ENCODE data around the gene PSD4. TPM values are rescaled to one million over a fixed set of nuclear protein-coding genes. Genes with fewer than 3 reads are reported as not detected.

PSD4 gene
- total RNA-seq, 1 donor from 2014 or later, result 27.1 TPM

- Mint-ChIP-seq H3K36me3 (ENCODE audit: insufficient read depth) (no peaks in the 10 kb centered on the region), H3K27ac (no peak overlapping the region), H3K4me3 (ENCODE audit: low read depth) (no peak overlapping the region), H3K27me3 (no peaks in the 10 kb centered on the region), H3K9me3 (ENCODE audit: low read depth) (no peaks in the 10 kb centered on the region), H3K4me1 (ENCODE audit: low read depth) (peaks cover 13% of the 10 kb centered on the region)
- no peak for DNase-seq (ENCODE audit: low spot score, unreplicated experiment)
- no peak for TF ChIP-seq CTCF (IDR thresholded peaks at IDR 0.05; ENCODE audit: unreplicated experiment)
Measured at GRCh38 chr2:113180131-113180946, 6.6 kb downstream of the PSD4 start.

- H3K27me3 Mint-ChIP-seq, result no peaks in the 10 kb centered on the region
- no peaks in the 10 kb centered on the region for H3K36me3 Mint-ChIP-seq (ENCODE audit: insufficient read depth)
- DNase-seq (ENCODE audit: low spot score, unreplicated experiment), result no peak
- no peaks in the 10 kb centered on the region for H3K9me3 Mint-ChIP-seq (ENCODE audit: low read depth)
- peaks cover 13% of the 10 kb centered on the region for H3K4me1 Mint-ChIP-seq (ENCODE audit: low read depth)
- H3K27ac Mint-ChIP-seq, result no peak overlapping the region
- H3K4me3 Mint-ChIP-seq (ENCODE audit: low read depth), result no peak overlapping the region
- no peak for TF ChIP-seq CTCF (IDR thresholded peaks at IDR 0.05; ENCODE audit: unreplicated experiment)
Measured at GRCh38 chr2:113181258-113182051, 7.7 kb downstream of the PSD4 start.

- Mint-ChIP-seq H3K4me3 (ENCODE audit: low read depth) (no peak overlapping the region), H3K9me3 (ENCODE audit: low read depth) (no peaks in the 10 kb centered on the region), H3K27ac (no peak overlapping the region), H3K36me3 (ENCODE audit: insufficient read depth) (no peaks in the 10 kb centered on the region), H3K27me3 (no peaks in the 10 kb centered on the region), H3K4me1 (ENCODE audit: low read depth) (peaks cover 13% of the 10 kb centered on the region)
- DNase-seq (ENCODE audit: low spot score, unreplicated experiment), result no peak
- no peak for TF ChIP-seq CTCF (IDR thresholded peaks at IDR 0.05; ENCODE audit: unreplicated experiment)
Measured at GRCh38 chr2:113182471-113183260, 8.9 kb downstream of the PSD4 start.

- peaks cover 13% of the 10 kb centered on the region for H3K4me1 Mint-ChIP-seq (ENCODE audit: low read depth)
- TF ChIP-seq CTCF (IDR thresholded peaks at IDR 0.05; ENCODE audit: unreplicated experiment), result no peak
- H3K27me3 Mint-ChIP-seq, result no peaks in the 10 kb centered on the region
- no peak overlapping the region for H3K27ac Mint-ChIP-seq
- no peaks in the 10 kb centered on the region for H3K36me3 Mint-ChIP-seq (ENCODE audit: insufficient read depth)
- no peak for DNase-seq (ENCODE audit: low spot score, unreplicated experiment)
- H3K4me3 Mint-ChIP-seq (ENCODE audit: low read depth), result no peak overlapping the region
- H3K9me3 Mint-ChIP-seq (ENCODE audit: low read depth), result no peaks in the 10 kb centered on the region
Measured at GRCh38 chr2:113183264-113183663, 9.5 kb downstream of the PSD4 start.

GRCh38 chr2:113183703-113184102 is 9.9 kb downstream of the PSD4 start:
- Mint-ChIP-seq H3K4me3 (ENCODE audit: low read depth) (no peak overlapping the region), H3K36me3 (ENCODE audit: insufficient read depth) (no peaks in the 10 kb centered on the region), H3K27me3 (no peaks in the 10 kb centered on the region), H3K4me1 (ENCODE audit: low read depth) (peaks cover 13% of the 10 kb centered on the region), H3K9me3 (ENCODE audit: low read depth) (no peaks in the 10 kb centered on the region), H3K27ac (no peak overlapping the region)
- TF ChIP-seq CTCF (IDR thresholded peaks at IDR 0.05; ENCODE audit: unreplicated experiment), result no peak
- no peak for DNase-seq (ENCODE audit: low spot score, unreplicated experiment)
